Stimulated activated CD4-positive, alpha-beta T cell treated with anti-CD3 and anti-CD28 coated beads, TNF-alpha, amount 100 ng/mL, for 1 hour (primary cell): Measurements from ENCODE around the gene RNFT2.
"Not testable (repeated sequence)": the region's sequence is repeated elsewhere in the genome, so short reads cannot be mapped to it uniquely, and the experiment has no call there.

ENCODE experiments used
- DNase-seq, 3 donors: peaks; one replicate each; pipeline ENCODE4 v3.0.0-alpha.2; 2020; ENCODE audit warnings: low read depth in 3 of 3, low spot score in 1 of 3

Gene RNFT2

GRCh38 chr12:116744766-116745165, 6.7 kb downstream of the RNFT2 start:
- DNase-seq = no peak

GRCh38 chr12:116745554-116745953, 7.4 kb downstream of the RNFT2 start:
- no peak for DNase-seq

- no peak for DNase-seq
These were observed 11.8 kb downstream of the RNFT2 start for GRCh38 chr12:116749884-116750283.

- no peak for DNase-seq
These were observed 12.2 kb downstream of the RNFT2 start for GRCh38 chr12:116750298-116750697.

GRCh38 chr12:116754097-116754496, 16.0 kb downstream of the RNFT2 start:
- not testable (repeated sequence) for DNase-seq

- not testable (repeated sequence) for DNase-seq
These were observed 16.7 kb downstream of the RNFT2 start for GRCh38 chr12:116754783-116755182.

GRCh38 chr12:116759783-116760621, 21.9 kb downstream of the RNFT2 start:
- DNase-seq = peak in 1 of 3 donors; percentile 3

GRCh38 chr12:116760622-116761020, 22.5 kb downstream of the RNFT2 start:
- no peak for DNase-seq

- DNase-seq = no peak
These were observed 23.4 kb downstream of the RNFT2 start for GRCh38 chr12:116761499-116761898.

- DNase-seq = no peak
These were observed 27.2 kb downstream of the RNFT2 start for GRCh38 chr12:116765271-116765670.

- DNase-seq = no peak
These were observed 28.2 kb downstream of the RNFT2 start for GRCh38 chr12:116766285-116766684.

GRCh38 chr12:116766746-116767145, 28.6 kb downstream of the RNFT2 start:
- no peak for DNase-seq

GRCh38 chr12:116771651-116772050, 33.5 kb downstream of the RNFT2 start:
- DNase-seq = no peak

GRCh38 chr12:116773276-116773731, 35.2 kb downstream of the RNFT2 start:
- DNase-seq = no peak

GRCh38 chr12:116774020-116774419, 35.9 kb downstream of the RNFT2 start:
- DNase-seq = no peak

GRCh38 chr12:116777245-116777644, 39.1 kb downstream of the RNFT2 start:
- DNase-seq = no peak

GRCh38 chr12:116779597-116779996, 41.5 kb downstream of the RNFT2 start:
- DNase-seq = no peak

- no peak for DNase-seq
These were observed 42.8 kb downstream of the RNFT2 start for GRCh38 chr12:116780942-116781341.

GRCh38 chr12:116783525-116784237, 45.6 kb downstream of the RNFT2 start:
- DNase-seq = no peak

- DNase-seq = no peak
These were observed 46.1 kb downstream of the RNFT2 start for GRCh38 chr12:116784238-116784612.

GRCh38 chr12:116789562-116789961, 51.4 kb downstream of the RNFT2 start:
- not testable (repeated sequence) for DNase-seq

- DNase-seq = no peak
These were observed 52.0 kb downstream of the RNFT2 start for GRCh38 chr12:116790066-116790465.
